H1 (cell line): Measurements from ENCODE around the gene PPFIA4. TPM values are rescaled to one million over a fixed set of nuclear protein-coding genes. Genes with fewer than 3 reads are reported as not detected.

Experiments used
- CBX5 ChIP-seq: fragments of 300-800, 300-1000 bp; sonication (generic); IDR thresholded peaks from 2 replicates; pipeline ENCODE4 v1.7.1; 2016; ENCODE audit warnings: antibody characterized with exemption, low read length, low read depth
- CBX8 ChIP-seq: fragments of 300-800, 300-1000 bp; sonication (generic); IDR thresholded peaks from 2 replicates; pipeline ENCODE4 v1.7.1; 2016; ENCODE audit warnings: low read depth, low read length, borderline replicate concordance
- CHD1 ChIP-seq: IDR thresholded peaks from 2 replicates; pipeline ENCODE4 v1.6.1; 2012; ENCODE audit warnings: low read depth, low read length, improper control_type of control experiment
- CHD7 ChIP-seq: fragments of 300-600 bp; sonication (generic); IDR thresholded peaks from 2 replicates; pipeline ENCODE4 v1.7.1; 2012; ENCODE audit warnings: low read length, moderate library complexity, mild to moderate bottlenecking, inconsistent platforms; ENCODE audit not compliant: insufficient replicate concordance
- FOSL1 ChIP-seq: IDR thresholded peaks from 2 replicates; pipeline ENCODE4 v1.6.1; 2011; ENCODE audit warnings: mild to moderate bottlenecking, low read depth, low read length, moderate library complexity; ENCODE audit not compliant: insufficient read depth
- HDAC6 ChIP-seq: IDR thresholded peaks from one replicate; pipeline ENCODE4 v1.7.1; 2012; ENCODE audit warnings: low read depth, mild to moderate bottlenecking, inconsistent platforms, low read length, moderate library complexity
- KDM4A ChIP-seq: IDR thresholded peaks from one replicate; pipeline ENCODE4 v1.7.1; 2012; ENCODE audit warnings: low read depth, mild to moderate bottlenecking, moderate library complexity, low read length, inconsistent platforms; ENCODE audit not compliant: severe bottlenecking
- NANOG ChIP-seq: IDR thresholded peaks from 2 replicates; pipeline ENCODE4 v1.6.1; 2011; ENCODE audit warnings: low read length, low read depth, mild to moderate bottlenecking, inconsistent platforms; ENCODE audit not compliant: insufficient read depth, poor library complexity, severe bottlenecking
- SIX5 ChIP-seq: IDR thresholded peaks from 2 replicates; pipeline ENCODE4 v1.6.1; 2011; ENCODE audit warnings: mild to moderate bottlenecking, low read depth, low read length
- SRF ChIP-seq: IDR thresholded peaks from 2 replicates; pipeline ENCODE4 v1.6.1; 2011; ENCODE audit warnings: mild to moderate bottlenecking, low read depth, low read length, moderate library complexity
- polyA plus RNA-seq, 7 experiments: library from polyadenylated mRNA; depleted of rRNA in 3 of 7; stranded (reverse) in 5 of 7; unstranded in 2 of 7; fragments of >200 nt in 5 of 7; fragments of 200-250 nt in 2 of 7; gene quantifications; 1 replicate in 5 of 7; 2 replicates in 1 of 7; 4 replicates in 1 of 7; pipeline versions ENCODE4 v1.2.1 to v1.2.3, GENCODE V29; 2011 to 2013; ENCODE audit warnings: missing spikeins in 2 of 7, mixed read lengths in 2 of 7
- total RNA-seq: library from RNA; stranded (reverse); fragmentation: NEBNext Ultra II Directional; extraction: Animal tissue kit (Norgen Biotek cat#: 25700); gene quantifications from 2 replicates; pipeline ENCODE4 v1.2.1, GENCODE V29; 2021

Gene PPFIA4
- total and polyA plus RNA-seq, 2 of the 8 experiments (the other 6 are each of a cell fraction or from before 2014, with no cell fraction given) = 9.0 to 9.9 TPM

GRCh38 chr1:203006948-203007871 lies 19.1 kb upstream of the PPFIA4 start, which contains the start of gene TMEM183A (continued):
- TF ChIP-seq CHD7 (no peak), CHD1 (no peak), CBX8 (no peak), SIX5 (no peak), NANOG (no peak), KDM4A (peak; percentile 92), FOSL1 (no peak), SRF (peak; percentile 68), HDAC6 (no peak), CBX5 (no peak)
